CD4-positive, alpha-beta T cell treated with Interleukin-6 at 100 ng/mL for 8 hours (primary cell): Measurements from ENCODE around the gene FBN2.

Source experiments
- DNase-seq: peaks from one replicate; pipeline ENCODE4 v3.0.0-alpha.2; 2020; ENCODE audit warnings: mixed read lengths, low spot score

FBN2 gene

DNA sequence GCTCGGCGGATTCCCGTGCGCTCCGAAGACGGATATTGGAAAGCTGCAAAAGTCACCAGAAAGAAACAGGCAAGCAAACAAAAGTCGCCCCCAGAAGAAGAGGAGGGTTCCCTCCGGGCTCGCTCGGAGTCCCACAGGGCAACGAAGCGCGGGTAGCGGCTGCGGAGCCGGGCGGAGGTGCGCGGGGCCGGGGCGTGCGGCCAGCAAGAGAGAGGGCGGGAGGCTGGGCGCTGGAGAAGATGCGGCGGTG is at the start of gene FBN2:
FBN2 (minus strand) TSS at position 246 of the 250 bp plus-strand sequence. CDS start 642 bp downstream, outside the sequence.
- no peak for DNase-seq

DNA sequence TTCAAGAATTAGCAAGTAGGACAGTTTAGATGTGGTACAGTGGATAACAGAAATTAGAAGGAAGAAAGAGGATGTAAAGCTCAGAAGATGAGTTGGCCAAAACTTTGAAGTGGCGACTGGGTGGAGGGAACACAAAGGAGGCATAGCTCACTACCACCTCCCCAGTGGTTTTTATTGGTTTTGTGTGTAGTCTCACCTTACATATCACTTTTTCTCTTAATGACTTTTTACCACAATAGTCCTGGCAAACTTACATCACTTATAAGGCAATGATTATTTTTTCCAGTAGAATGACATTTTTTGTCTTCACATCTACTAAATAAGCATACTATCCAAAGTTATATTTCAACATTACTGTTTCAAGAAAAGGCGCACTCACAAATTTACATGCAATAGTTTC is 49.2 kb upstream of the FBN2 start:
- no peak for DNase-seq

DNA sequence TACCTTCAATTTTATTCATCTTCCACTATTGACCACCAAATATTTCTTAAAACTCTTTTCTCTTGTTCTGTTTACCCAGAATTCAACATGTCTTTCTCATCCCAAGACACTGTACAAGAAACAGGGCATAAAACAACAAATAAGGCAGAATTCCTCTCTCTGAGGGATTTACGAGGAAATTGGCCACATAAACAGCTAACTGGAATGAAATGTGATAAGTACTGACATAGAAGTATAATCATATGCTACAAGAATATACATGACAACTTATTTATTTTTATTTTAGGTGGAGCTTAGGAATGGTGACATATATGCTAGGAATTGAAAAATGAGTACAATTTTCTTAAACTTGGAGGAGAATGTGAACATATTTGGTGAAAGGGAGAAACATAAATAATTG is 48.8 kb upstream of the FBN2 start:
- DNase-seq = no peak

DNA sequence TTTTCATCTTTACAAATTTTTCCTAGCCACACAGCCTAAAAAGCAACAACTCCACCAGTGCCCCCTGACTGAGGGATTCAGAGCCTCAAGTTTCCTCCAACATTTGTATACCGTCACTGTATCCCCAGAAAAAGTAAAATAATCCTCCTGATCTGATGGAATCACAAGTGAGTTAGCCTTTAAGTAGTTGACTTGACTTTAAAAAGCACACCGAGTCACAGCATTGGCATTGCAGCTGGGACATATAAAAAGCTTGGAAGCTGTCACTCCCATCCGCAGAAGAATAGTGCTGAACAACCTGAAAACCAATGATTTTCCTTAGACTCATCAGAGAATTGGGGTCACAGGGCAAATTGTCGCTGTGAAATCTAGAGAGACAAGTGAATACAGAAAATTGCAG is 41.6 kb upstream of the FBN2 start:
- no peak for DNase-seq

DNA sequence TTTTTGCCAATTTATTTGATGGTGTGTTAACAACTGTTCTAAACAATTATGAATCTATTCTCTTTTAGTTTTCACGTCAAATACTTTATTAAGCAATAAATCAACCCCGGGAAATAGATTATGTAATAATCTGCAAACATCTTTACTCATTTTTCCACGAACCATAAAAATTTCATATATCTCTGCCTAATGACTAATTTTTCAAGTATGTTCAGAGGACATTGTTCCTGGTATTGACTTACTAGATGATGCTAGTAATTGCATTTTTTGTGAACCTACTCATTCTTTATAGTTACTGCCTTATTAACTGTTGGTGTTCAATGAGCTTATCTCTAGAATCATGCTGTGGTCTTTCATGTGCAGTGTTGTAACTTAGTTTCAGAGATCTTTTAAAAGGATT is 41.0 kb upstream of the FBN2 start:
- no peak for DNase-seq

DNA sequence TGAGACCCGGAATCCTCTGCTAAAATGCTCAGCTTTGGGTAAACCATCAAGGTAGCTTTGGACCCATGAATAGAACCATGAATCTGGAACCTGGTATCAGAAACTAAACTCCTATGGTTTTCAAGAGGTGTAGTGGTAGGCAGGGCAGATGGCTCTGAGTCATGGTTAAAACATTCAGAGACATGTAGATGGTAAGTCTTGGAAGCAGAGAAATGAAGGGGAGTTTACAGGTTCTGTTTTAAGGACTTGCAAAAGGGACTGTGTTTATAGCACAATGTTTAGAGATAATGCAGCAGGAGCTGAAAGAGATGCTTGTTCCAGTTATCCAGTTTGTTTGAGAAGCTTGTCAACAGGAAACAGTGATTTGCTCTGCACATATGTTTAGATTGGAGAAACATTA is 36.0 kb upstream of the FBN2 start:
- no peak for DNase-seq

DNA sequence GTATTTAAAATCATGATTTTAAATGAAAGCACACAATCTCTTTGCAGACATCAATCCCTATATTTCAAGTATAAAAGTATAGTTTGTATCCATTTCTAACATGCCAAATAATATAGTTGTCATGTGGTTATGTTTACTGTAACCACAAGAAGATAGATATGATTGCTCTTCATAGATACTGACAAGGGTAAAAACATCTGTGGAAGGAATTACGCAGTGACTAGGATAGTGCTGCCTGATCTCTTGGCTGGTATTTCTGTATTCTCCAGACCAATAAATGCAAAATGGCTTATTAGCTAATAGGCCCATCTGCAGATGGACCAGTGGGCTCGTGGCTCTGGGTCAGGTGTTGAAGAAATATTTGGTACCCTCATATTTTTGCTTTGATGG is 34.9 kb upstream of the FBN2 start:
- no peak for DNase-seq

DNA sequence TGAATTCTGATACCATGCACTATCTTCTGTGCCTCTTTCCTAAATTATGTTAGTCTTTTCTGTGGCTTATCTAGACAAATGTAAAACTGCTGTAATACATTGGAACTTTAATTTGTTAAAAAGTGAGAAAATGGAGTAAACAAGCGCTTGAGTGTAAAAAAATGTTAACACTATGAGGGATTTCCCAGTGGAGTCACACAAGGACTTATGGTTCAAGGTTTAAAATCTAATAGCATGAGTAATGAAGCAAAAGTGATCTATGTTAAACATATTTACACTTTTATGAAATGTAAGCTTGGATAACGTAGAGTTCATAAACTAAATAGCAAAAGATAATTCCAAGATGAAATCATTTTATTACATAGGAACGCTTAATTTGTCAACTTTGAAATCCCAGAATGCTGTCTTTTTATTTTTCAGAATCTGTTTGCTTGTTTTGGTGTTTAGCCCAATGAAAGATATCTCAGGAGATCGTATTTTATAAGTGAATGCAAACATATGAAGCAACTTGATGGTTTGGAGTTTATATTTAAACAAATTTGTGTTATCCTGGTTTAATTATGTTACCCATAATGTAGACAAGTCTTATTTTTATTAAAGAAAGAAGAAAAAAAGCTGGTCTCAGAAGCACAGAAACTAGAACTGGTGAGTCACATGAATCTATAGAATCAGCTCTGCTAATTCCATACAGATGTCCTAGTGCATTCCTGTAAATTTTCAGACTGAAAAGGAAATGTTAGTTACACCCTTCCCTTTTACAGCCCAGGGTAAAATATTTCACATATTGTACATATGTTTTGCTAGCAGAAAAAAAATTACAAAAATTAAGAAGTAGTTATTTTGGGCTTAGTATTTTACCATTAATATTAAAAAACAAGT is 34.2 kb upstream of the FBN2 start:
- no peak for DNase-seq

DNA sequence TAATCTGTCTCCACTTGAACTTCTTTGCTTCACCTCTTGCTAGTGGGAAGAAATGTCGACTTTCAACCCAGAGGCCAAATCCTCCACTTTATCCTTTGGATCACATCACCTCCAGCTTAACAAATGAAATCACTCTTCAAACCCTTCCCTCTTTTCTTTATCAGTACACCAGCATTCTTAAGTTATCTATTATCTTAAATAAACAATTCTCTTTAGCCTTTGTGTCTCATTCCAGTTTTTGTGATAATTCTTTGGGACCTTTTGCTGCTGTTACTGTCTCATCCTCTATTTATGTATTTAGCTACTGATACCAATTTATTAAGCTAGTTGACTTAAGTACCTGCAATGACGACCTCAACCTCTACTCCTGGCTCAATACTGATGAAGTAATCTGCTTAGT is 28.1 kb upstream of the FBN2 start:
- DNase-seq = no peak

DNA sequence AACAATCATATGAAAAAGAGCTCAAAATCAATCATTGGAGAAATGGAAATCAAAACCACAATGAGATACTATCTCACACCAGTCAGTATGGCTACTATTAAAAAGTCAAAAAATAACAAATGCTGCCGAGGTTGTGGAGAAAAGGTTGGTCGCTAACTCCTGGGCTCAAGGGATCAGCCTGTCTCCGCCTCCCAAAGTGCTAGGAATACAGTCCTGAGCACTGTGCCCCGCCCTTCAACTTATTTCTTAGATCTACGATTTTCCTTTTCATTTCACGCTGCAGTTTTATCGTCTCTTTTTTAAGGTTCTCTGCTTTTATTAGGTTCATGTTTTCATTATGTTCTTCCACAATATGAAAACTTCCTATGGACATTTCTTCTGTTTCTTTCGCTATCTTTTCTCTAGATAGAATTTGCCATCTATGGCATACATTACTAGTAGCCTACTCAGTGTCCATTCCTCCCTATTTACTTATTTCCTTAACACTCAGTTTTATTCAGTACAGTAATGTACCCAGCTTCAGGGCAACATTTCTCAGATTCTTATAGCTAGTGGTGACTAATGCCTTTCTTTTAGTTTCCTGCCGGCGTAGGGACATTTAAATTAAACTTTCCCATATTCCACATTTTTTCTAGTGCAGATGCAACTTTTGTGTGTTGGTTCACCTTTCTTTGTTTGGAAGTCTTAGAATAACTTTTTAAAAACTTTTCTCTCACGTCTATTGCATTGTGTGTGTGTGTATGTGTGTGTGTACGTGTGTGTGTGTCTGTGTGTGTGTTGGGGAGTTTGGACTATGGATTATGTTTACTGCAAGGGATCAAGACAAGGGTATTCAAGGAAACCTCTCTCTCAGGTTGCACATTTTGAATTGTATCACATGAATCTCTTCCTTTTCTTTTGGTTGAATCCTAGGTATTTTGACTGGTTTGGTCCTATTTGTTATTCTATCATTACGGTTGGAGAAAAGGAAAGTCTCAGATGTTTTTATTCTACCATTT is 21.6 kb upstream of the FBN2 start:
- no peak for DNase-seq

DNA sequence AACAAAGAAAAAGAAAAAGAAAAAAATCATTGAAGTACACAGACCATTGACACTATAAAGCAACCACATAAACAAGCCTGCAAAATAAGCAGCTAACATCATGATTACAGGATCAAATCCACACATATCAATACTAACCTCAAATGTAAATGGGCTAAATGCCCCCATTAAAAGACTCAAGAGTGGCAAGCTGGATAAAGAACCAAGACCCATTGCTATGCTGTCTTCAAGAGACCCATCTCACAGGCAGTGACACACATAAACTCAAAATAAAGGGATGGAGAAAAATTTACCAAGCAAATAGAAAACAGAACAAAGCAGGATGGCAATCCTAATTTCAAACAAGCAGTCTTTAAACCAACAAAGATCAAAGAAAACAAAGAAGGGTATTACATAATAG is 15.7 kb upstream of the FBN2 start:
- DNase-seq = no peak

DNA sequence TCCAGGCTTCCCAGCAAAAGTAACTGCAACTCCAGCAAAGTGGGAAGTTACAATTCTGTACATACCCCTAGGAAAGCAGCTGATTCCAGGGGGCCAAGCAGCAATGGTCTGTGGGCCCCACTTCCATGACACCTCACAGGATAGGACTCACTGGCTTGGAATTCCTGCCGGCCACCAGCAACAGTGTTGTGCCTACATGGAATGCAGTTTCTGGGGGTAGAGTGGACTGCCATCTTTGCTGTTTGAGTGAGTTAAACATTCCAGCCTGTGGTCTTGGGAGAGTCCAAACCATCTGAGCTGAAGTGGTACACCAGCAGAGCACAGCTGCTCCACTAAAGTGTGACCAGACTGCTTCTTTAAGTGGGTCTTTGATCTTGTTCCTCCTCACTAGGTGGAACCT is 13.4 kb upstream of the FBN2 start:
- no peak for DNase-seq

DNA sequence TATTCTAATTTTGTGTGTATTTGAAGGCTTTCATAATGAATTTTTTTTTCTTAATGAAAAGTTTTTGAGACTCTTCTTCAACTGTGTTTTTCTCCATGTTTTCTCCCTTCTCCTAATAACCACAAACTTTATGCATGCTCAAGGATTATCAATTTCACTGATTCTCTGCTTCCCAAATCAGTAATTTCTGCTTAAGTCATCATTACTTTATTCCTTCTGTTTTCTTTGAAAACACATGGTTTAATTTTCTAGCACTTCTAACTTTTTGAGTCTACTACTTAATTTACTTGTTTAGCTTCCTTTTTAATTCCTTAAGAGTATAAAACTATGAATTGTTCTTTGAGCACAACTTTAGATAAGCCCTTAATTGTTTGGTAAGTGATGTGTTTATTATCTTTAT is 11.5 kb upstream of the FBN2 start:
- DNase-seq = no peak

DNA sequence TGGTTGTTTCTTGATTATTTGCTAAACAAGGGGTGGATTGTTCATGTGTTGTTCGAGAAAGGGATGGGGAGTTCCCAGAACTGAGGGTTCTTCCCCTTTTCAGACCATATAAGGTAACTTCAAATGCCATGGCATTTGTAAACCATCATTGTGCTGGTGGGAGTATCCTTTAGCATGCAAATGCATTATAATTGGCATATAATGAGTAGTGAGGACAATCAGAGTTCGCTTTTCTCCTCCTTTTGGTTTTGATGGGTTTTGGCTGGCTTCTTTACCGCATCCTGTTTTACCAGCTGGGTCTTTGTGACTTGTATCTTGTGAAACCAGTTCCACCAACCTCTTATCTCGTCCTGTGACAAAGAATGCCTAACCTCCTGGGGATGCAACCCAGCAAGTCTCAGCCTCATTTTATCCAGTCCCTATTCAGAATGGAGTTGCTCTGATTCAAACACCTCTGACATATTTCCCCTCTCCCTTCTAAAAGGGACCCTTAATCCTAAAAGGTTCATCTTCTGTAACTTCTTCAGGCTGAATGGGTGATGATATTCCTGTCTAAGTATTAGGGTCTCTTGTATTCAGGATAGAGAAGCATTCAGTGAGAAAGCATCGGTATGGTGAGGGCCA is 8.7 kb upstream of the FBN2 start:
- no peak for DNase-seq

DNA sequence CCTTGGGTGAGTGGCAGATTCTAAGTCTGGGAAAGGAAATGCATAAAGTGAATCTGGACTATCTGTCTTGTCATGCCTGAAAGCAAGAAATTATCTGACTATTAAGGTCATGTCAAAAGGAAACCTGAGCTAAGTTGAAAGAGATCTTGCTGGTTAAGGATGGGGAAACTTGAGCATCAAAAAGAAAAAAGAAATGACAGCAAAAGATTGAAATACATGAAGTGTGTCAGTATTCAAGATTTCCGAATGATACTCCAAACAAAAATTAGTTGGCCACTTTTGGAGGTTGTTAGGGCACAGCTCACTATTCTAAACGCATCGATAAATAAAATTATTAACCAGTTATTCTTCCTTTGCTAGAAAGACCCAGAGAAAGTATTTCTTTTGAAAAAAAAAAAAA is 3.3 kb upstream of the FBN2 start:
- DNase-seq = no peak

DNA sequence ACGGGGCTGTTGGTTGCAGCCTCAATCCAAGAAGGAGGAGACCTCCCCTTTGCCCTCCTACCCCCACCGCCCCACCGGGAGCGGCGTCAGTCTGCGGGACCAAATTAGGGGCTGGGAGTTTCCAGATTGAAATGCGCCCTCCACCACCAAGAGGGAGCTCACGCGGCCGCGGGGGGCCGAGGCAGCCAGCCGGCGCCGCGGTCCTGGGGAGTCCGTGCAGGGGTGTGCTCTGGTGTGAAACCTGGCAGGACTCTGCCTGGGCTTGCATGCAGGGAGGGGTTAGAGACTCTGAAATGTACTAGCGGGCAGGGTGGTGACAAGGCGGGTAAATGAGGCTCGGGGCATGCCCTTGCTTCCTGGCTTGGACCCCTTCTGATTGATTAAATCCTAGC is 989 bp upstream of the FBN2 start:
- DNase-seq = no peak

DNA sequence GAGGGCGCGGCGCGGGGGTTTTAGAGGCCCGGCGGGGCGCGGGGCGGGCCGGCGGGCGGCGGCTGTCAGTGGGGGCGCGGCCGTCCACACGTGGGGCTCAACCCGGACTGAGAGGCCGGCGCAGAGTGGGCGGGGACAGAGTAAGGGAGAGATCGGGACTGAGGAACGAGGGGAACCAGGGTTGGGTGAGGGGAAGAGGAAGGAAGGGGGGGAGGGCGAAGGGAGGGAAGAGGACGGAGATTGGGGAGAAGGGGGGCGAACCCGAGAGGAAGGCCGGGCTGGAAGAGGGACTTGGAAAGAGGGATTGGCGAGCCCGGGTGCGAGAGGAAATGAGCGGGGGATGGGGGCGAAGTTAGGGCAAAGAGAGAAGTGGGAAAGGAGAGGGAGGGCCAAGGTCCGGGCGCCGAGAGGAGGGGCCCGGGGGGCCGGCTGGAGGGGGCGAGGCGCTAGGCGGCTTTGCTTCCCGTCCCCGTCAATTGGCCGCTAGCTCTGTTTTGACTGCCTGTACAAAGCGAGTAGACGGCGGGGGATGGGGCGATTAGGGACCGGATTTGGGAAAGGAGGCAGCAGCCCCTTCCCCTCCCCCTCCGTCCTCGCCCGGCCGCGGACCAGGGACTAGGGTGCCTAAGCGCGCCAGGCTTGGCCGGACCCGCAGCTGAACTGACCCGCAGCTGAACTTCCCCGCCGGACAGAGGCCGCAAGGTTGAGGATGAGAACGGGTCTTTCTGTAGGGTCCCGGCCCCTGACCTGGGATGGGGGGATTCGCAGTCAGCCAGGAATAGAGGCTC is 399 bp upstream of the FBN2 start:
- no peak for DNase-seq

DNA sequence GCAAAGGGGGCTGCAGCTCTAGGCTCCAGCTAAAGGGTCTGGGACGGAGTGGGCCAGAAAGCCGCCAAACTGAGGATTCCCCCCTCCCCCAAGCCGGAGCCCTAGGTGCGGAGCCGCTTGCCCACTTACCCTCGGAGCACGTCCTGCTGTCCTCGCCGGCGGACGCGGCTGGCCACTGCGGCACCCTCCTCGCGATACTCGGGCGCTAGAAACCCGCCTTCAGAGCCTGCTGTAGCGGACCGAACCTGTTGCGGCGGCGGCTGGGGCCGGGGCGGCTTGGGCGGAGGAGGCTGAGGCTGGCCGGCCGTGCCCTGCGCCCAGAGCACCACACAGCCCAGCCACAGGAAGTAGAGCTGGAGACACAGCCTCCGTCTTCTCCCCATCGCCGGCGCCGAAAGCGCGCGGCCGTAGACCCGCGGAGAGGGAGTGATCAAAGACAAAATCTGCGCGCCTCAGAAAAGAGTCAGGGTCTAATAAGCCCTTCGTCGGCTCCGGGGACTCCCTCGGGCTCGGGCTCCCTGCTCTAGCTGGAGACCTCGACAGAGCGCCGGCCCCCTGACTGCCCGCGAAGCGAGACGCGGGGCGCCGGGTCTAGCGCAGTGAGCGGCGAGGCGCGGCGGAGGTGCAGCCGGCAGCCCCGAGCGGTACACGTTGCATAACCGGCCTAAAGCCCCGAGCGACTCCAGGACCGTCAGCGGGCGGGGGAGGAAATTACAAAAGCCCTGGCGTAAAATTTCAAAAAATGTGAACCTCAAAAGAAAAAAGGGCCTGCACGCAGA is 635 bp downstream of the FBN2 start:
- DNase-seq = no peak

DNA sequence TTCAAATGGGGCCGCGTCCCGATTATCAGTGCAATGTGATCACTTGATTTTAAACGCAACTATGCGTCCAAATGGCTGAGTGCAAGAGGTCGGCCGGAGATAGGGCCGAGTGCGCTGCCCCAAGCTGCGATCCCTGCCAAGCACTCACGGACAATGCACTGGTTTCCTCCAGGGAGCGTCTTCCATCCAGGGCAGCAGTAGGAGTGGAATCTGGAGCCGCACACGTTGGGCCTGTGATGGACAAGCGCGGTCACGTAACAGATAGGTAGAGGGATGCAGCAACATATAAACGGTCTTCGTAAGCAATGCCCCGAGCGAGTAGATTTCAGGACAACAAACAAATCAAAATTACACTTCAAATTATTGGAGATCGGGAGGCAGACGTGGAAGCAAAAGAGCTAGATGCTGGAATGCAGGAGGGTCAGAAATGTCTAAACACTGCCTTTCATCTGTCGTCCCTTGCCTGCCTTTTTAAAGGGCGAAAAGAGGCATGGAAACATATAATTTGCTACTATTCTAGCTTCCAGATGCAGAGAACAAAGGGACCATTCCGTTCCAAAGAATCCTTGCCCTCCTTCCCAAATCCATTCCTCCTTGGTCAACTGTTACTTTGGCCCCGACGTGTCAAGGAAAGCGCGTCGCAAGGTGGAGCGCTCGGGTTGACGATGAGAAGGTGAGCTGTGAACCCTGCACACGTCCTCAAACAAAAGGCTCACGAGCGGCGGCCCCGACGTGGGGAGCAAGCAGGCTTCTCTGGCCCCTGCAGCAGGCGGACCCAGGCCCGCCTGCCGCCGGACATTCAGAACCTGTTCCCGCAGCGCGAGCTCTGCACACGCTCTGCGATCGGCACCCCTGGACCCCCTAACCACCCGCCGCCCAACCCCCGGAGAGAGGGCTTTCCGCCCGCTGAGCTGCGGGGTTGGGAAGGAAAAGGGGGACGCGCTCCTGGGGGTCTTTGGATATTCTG is 1.5 kb downstream of the FBN2 start:
- DNase-seq = no peak

DNA sequence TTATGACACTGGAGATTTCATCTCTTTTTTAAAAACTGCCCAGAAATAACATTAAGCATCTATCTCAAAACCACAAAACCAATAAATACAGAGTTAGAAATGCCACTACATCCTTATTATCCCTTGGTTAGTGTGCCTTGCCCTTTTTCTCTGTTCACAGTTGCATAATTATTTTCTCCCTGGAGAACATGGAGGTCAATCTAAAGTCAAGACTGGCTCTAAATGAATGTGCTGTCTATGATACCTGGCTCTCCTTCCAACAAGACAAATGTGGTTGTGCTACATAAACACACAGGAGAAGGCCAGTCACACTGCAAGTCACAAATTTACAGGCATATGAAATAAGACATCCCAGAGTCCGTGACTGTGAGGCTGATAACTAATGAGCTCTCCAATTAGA is 2.8 kb downstream of the FBN2 start:
- no peak for DNase-seq
